H1 (cell line): Measurements from ENCODE around the gene GADD45B. TPM values are rescaled to one million over a fixed set of nuclear protein-coding genes. Genes with fewer than 3 reads are reported as not detected.

Experiments used
- CHD7 ChIP-seq: fragments of 300-600 bp; sonication (generic); IDR thresholded peaks from 2 replicates; pipeline ENCODE4 v1.7.1; 2012; ENCODE audit warnings: low read length, moderate library complexity, mild to moderate bottlenecking, inconsistent platforms; ENCODE audit not compliant: insufficient replicate concordance
- ZNF274 ChIP-seq: IDR thresholded peaks from 2 replicates; pipeline ENCODE4 v1.7.0; 2012; ENCODE audit warnings: low read length, borderline replicate concordance; ENCODE audit errors: extremely low read depth
- polyA plus RNA-seq, 7 experiments: library from polyadenylated mRNA; depleted of rRNA in 3 of 7; stranded (reverse) in 5 of 7; unstranded in 2 of 7; fragments of >200 nt in 5 of 7; fragments of 200-250 nt in 2 of 7; gene quantifications; 1 replicate in 5 of 7; 2 replicates in 1 of 7; 4 replicates in 1 of 7; pipeline versions ENCODE4 v1.2.1 to v1.2.3, GENCODE V29; 2011 to 2013; ENCODE audit warnings: missing spikeins in 2 of 7, mixed read lengths in 2 of 7
- total RNA-seq: library from RNA; stranded (reverse); fragmentation: NEBNext Ultra II Directional; extraction: Animal tissue kit (Norgen Biotek cat#: 25700); gene quantifications from 2 replicates; pipeline ENCODE4 v1.2.1, GENCODE V29; 2021

Gene GADD45B
- total and polyA plus RNA-seq, 2 of the 8 experiments (the other 6 are each of a cell fraction or from before 2014, with no cell fraction given): 7.4 to 11.4 TPM

DNA sequence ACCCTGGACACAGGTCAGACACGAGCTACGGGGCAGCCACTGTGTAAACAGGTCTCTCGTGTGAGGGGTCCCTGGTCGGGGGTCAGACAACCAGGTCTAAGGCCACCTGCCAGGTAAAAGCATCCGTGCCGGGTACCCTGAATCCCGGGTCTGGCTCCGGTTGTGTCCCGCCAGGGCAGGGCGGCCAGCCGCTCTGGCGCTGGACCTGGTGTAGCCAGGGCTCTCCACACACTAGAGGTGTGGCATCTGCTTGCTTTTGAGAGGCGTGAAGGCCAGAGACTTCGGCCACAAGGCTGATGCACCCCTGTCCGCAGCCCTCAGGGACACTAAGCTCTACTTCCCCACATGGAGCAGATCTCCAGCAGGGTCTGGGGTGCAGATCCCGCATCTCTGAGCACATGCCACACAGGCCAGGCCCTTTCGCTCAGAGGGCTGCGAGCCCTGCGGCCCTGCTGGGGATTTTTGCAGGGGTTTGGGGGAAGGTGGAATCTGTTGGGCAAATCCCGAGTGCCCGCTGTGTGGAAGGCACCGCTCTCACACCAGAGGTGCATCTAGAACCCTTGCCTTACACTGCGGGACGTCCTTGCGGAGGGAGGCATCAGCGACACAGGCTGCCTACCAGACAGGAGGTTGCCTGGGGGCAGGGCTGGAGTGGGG lies 34.7 kb upstream of the GADD45B start (continued):
- TF ChIP-seq CHD7 (no peak), ZNF274 (no peak)
